Gastroesophageal sphincter (tissue), 3 donors: ENCODE data around the gene CYP51A1.

Experiments used
- POLR2A ChIP-seq, 2 donors: fragments of 450-650 bp; IDR thresholded peaks; one replicate each; pipeline ENCODE4 v1.6.1; 2017; ENCODE audit warnings: antibody characterized with exemption in 2 of 2, mild to moderate bottlenecking in 2 of 2, moderate library complexity in 1 of 2
- POLR2AphosphoS5 ChIP-seq: sonication (generic); formaldehyde crosslinking; IDR thresholded peaks from one replicate; pipeline ENCODE4 v1.6.1; 2017; ENCODE audit warnings: antibody characterized with exemption
- TF ChIP-seq, protein P1 (sequence below), 4 experiments: fragments of 200-600 bp in 2 of 4; fragments of 450-650 bp in 2 of 4; sonication (generic) in 1 of 4; IDR thresholded peaks; one replicate each; pipeline ENCODE4 v1.5.1; 2017 to 2019; ENCODE audit warnings: antibody characterized with exemption in 4 of 4, mild to moderate bottlenecking in 2 of 4, moderate library complexity in 2 of 4

DNA sequence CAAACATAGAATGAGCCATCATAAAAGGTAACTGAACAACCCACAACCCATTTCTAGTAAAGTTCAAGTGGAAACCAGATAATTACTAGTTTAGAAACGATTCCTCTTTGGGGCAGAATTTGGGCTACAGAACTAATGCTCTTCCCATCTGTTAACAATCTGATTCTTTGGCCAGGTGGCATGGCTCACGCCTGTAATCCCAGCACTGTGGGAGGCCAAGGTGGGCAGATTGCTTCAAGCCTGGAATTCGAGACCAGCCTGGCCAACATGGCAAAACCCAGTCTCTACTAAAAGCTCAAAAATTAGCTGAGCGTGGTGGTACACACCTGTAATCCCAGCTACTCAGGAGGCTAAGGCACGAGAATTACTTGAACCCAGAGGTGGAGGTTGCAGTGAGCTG is 18.5 kb downstream of the CYP51A1 start:
- TF ChIP-seq, protein P1, sequence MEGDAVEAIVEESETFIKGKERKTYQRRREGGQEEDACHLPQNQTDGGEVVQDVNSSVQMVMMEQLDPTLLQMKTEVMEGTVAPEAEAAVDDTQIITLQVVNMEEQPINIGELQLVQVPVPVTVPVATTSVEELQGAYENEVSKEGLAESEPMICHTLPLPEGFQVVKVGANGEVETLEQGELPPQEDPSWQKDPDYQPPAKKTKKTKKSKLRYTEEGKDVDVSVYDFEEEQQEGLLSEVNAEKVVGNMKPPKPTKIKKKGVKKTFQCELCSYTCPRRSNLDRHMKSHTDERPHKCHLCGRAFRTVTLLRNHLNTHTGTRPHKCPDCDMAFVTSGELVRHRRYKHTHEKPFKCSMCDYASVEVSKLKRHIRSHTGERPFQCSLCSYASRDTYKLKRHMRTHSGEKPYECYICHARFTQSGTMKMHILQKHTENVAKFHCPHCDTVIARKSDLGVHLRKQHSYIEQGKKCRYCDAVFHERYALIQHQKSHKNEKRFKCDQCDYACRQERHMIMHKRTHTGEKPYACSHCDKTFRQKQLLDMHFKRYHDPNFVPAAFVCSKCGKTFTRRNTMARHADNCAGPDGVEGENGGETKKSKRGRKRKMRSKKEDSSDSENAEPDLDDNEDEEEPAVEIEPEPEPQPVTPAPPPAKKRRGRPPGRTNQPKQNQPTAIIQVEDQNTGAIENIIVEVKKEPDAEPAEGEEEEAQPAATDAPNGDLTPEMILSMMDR (IDR thresholded peaks at IDR 0.05), result no peak
- TF ChIP-seq POLR2AphosphoS5 (no peak), POLR2A (IDR thresholded peaks at IDR 0.05) (no peak)
